ENCODE results near the gene IKBKG.
A peak's percentile ranks its signal among the peaks of the same experiment; 100 is the strongest.
"Not testable (repeated sequence)": the region's sequence is repeated elsewhere in the genome, so short reads cannot be mapped to it uniquely, and the experiment has no call there.

The IKBKG gene

GRCh38 chrX:154526901-154527675 lies 20.3 kb upstream of the IKBKG start:
- peak; percentile 8 for DNase-seq

GRCh38 chrX:154529206-154529612 lies 18.2 kb upstream of the IKBKG start:
- DNase-seq = no peak

- DNase-seq = no peak
These were observed 17.1 kb upstream of the IKBKG start for GRCh38 chrX:154530286-154530685.

- no peak for DNase-seq
These were observed 15.8 kb upstream of the IKBKG start for GRCh38 chrX:154531626-154532025.

- no peak for DNase-seq
These were observed 14.7 kb upstream of the IKBKG start for GRCh38 chrX:154532690-154533089.

GRCh38 chrX:154534526-154535322 lies 12.7 kb upstream of the IKBKG start:
- peak; percentile 12 for DNase-seq

- no peak for DNase-seq
These were observed 11.5 kb upstream of the IKBKG start for GRCh38 chrX:154535892-154536291.

- DNase-seq = no peak
These were observed 8.3 kb upstream of the IKBKG start for GRCh38 chrX:154539077-154539476.

- DNase-seq = not testable (repeated sequence)
These were observed 7.1 kb upstream of the IKBKG start for GRCh38 chrX:154540365-154540764.

- DNase-seq = no peak
These were observed 6.4 kb upstream of the IKBKG start for GRCh38 chrX:154540897-154541535.

GRCh38 chrX:154541589-154541895 lies 5.9 kb upstream of the IKBKG start:
- no peak for DNase-seq

GRCh38 chrX:154541896-154542722 lies 5.3 kb upstream of the IKBKG start:
- peak; percentile 2 for DNase-seq

GRCh38 chrX:154542723-154543424 lies 4.5 kb upstream of the IKBKG start:
- DNase-seq = peak; percentile 20

GRCh38 chrX:154545673-154546274 lies 1.6 kb upstream of the IKBKG start:
- DNase-seq = no peak

- DNase-seq = no peak
These were observed 821 bp upstream of the IKBKG start, which contains the start of gene G6PD for GRCh38 chrX:154546354-154547244. Gene G6PD (minus strand): TSS chrX:154546846. CDS start chrX:154546155, 691 bp downstream.

- no peak for DNase-seq
These were observed 552 bp downstream of the IKBKG start for GRCh38 chrX:154548028-154548316.

- no peak for DNase-seq
These were observed 2.3 kb downstream of the IKBKG start for GRCh38 chrX:154549766-154550165.

- not testable (repeated sequence) for DNase-seq
These were observed 4.8 kb downstream of the IKBKG start for GRCh38 chrX:154552112-154552806.

- DNase-seq = not testable (repeated sequence)
These were observed 10.8 kb downstream of the IKBKG start for GRCh38 chrX:154558060-154558690.

- not testable (repeated sequence) for DNase-seq
These were observed 11.5 kb downstream of the IKBKG start for GRCh38 chrX:154558896-154559295.
